ENCODE results near the gene DCHS1. TPM values are rescaled to one million over a fixed set of nuclear protein-coding genes. Genes with fewer than 3 reads are reported as not detected.

Gene DCHS1
- total RNA-seq, 4 donors from 2014 or later: 22.2 to 59.8 (median 37.8) TPM

DNA sequence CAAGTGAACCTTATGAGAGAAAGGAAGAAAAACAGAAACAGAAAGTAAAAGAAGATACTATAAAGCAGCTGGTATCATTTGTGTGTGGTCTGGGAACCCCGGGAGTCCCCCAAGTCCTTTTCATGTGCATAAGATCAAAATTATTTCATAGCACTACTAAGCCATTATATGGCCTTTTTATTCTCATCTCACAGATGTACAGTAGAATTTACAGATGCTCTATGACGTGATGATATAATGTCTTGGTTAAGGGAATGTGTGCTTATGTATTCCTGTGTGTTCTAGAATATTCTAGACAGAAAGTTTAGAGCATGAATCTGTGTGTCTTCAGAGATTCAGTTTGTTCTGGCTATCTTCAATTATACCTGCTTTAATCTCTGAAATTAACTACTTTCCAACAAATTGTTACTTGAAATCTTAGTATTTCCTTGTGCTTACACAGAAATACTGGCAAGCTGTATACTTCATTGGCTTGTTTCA, 27.8 kb downstream of the DCHS1 start:
- Histone ChIP-seq H3K27ac (no peak overlapping the region), H3K4me1 (no peaks in the 10 kb centered on the region), H3K9me3 (no peaks in the 10 kb centered on the region), H3K4me3 (no peak overlapping the region), H3K27me3 (no peaks in the 10 kb centered on the region), H3K36me3 (peaks cover 0 to 100% of the 10 kb centered on the region in 2 donors)
- ATAC-seq: no peak
- 61 to 64% methylated on average over 2 of the region's 2 CpGs for WGBS, 2 donors (ENCODE audit: low coverage in 1 of 2)
- no peak for TF ChIP-seq POLR2A (IDR thresholded peaks at IDR 0.05)
- no peak for TF ChIP-seq POLR2AphosphoS5 (IDR thresholded peaks at IDR 0.05)
- TF ChIP-seq, protein P1, sequence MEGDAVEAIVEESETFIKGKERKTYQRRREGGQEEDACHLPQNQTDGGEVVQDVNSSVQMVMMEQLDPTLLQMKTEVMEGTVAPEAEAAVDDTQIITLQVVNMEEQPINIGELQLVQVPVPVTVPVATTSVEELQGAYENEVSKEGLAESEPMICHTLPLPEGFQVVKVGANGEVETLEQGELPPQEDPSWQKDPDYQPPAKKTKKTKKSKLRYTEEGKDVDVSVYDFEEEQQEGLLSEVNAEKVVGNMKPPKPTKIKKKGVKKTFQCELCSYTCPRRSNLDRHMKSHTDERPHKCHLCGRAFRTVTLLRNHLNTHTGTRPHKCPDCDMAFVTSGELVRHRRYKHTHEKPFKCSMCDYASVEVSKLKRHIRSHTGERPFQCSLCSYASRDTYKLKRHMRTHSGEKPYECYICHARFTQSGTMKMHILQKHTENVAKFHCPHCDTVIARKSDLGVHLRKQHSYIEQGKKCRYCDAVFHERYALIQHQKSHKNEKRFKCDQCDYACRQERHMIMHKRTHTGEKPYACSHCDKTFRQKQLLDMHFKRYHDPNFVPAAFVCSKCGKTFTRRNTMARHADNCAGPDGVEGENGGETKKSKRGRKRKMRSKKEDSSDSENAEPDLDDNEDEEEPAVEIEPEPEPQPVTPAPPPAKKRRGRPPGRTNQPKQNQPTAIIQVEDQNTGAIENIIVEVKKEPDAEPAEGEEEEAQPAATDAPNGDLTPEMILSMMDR (IDR thresholded peaks at IDR 0.05): no peak
- no peak for TF ChIP-seq EP300 (IDR thresholded peaks at IDR 0.05)

DNA sequence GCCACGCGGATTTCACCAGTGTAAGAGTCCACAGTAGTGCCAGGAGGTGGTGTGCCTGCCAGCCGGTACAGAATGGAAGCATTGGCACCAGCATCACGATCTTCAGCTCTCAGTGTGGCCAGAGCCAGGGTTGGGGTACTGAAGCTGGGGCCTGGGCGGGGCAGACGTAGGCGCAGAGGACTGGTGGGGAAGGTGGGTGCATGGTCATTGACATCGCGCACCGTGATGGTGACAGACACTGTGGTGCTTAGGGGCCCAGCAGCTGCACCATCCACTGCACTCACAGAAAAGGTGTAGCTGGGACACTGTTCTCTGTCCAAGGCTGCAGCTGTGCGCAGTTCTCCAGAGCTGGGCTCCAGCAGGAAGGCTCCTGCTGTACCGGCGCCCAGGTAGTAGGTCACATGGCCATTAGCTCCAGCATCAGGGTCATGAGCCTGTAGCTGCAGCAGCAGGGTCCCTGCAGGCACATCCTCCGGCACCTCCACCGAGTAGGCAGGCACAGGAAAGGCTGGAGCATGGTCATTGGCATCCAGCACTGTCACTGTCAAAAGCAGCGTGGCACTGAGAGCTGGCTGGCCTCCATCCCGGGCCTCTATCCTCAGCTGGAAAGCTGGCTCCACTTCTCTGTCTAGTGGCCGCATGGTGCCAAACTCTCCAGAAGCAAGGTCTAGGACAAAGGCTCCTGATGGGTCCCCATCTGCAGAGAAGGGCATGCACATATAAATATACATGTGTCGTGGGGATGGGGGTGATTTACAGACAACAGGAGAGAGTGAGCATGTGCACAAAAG, 28.4 kb downstream of the DCHS1 start:
- no peaks in the 10 kb centered on the region for H3K27me3 ChIP-seq
- TF ChIP-seq POLR2A (IDR thresholded peaks at IDR 0.05) (no peak), EP300 (IDR thresholded peaks at IDR 0.05) (no peak), POLR2AphosphoS5 (IDR thresholded peaks at IDR 0.05) (no peak)
- no peak overlapping the region for H3K27ac ChIP-seq
- 60 to 68% methylated on average over 1 to 6 of the region's 19 CpGs for WGBS, 2 donors (ENCODE audit: low coverage in 1 of 2)
- H3K4me1 ChIP-seq: no peaks in the 10 kb centered on the region
- H3K9me3 ChIP-seq: no peaks in the 10 kb centered on the region
- ATAC-seq: no peak
- H3K36me3 ChIP-seq: peaks cover 0 to 99% of the 10 kb centered on the region in 2 donors
- H3K4me3 ChIP-seq: no peak overlapping the region

DNA sequence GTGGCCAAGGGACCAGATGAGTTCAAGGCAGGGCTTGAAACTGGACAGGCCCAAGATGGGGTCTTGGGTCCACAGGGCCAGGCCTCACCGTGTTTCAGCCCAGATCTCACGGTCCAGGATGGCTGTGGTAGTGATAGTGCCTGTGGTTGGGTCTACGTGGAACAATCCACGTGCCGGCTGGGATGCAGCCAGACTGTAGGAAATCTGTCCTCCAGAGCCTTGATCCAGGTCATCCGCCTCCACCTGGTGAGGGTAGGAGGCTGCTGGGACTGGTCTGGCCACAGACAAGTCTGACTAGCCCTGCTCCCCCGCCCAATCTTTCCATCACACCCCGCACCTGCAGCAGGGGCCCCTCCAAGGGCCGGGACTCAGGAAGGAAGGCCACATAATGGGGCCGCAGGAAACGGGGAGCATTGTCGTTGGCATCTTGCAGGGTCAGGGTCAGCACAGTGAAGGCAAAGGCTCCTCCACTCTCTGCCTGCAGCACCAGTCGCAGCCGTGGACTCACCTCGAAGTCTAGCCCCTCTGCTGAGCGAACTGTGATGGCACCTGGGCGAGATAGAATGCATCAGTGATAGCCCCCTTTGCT, 29.7 kb downstream of the DCHS1 start:
- Histone ChIP-seq H3K36me3 (peaks cover 0 to 86% of the 10 kb centered on the region in 2 donors), H3K27ac (no peak overlapping the region), H3K9me3 (no peaks in the 10 kb centered on the region), H3K4me3 (no peak overlapping the region), H3K4me1 (no peaks in the 10 kb centered on the region), H3K27me3 (no peaks in the 10 kb centered on the region)
- no peak for ATAC-seq
- TF ChIP-seq POLR2A (IDR thresholded peaks at IDR 0.05): no peak
- TF ChIP-seq, protein P1 (IDR thresholded peaks at IDR 0.05): no peak
- TF ChIP-seq POLR2AphosphoS5 (IDR thresholded peaks at IDR 0.05): no peak
- TF ChIP-seq EP300 (IDR thresholded peaks at IDR 0.05): no peak
- WGBS, 2 donors (ENCODE audit: low coverage in 1 of 2): 80% methylated on average over 1 of the region's 17 CpGs; no CpG with 5 or more reads in 1 of the 2 donors

DNA sequence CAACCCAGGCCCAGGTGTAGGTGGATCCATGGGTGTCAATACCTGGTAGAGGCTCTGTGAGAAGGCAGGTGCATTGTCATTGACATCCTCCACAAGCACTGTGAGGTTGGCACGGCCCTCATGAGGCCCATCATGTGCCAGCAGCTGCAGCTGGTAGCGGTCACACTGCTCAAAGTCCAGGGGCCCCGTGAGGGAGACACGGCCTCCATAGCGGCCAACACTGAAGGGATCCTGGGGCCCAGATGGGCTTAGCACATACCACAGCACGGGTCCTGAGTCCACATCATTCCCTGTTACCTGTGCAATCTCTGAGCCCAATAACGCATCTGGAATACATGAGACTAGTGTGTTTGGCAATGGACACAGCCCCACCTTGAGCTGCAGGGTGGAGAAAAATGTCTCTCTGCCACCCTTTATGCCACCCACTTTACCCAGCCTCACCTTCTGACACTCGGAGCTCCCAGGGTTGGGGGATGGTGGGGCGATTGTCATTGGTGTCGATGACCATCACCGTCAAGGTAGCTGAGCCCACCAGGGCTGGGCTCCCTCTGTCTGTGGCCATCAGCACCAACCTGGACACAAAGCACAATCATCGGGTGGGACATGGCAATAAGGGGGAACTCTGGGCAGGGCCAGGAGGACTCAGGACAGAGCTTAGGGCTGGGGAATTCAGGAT, 30.3 kb downstream of the DCHS1 start:
- ATAC-seq: no peak
- no CpG with 5 or more reads among the region's 12 CpGs for WGBS, 2 donors (ENCODE audit: low coverage in 1 of 2)
- peaks cover 0 to 80% of the 10 kb centered on the region in 2 donors for H3K36me3 ChIP-seq

More for the DNA sequence above, 30.3 kb downstream of the DCHS1 start:
- Histone ChIP-seq H3K27me3 (no peaks in the 10 kb centered on the region), H3K4me3 (no peak overlapping the region), H3K9me3 (no peaks in the 10 kb centered on the region), H3K27ac (no peak overlapping the region), H3K4me1 (peaks cover 0 to under 1% (median 0%) of the 10 kb centered on the region in 3 donors)
- no peak for TF ChIP-seq POLR2AphosphoS5 (IDR thresholded peaks at IDR 0.05)
- TF ChIP-seq, protein P1 (IDR thresholded peaks at IDR 0.05): no peak
- no peak for TF ChIP-seq POLR2A (IDR thresholded peaks at IDR 0.05)
- TF ChIP-seq EP300 (IDR thresholded peaks at IDR 0.05): no peak
